HG03280 (cell line): ENCODE data around the gene GPHN.
"Not testable (repeated sequence)": the region's sequence is repeated elsewhere in the genome, so short reads cannot be mapped to it uniquely, and the experiment has no call there.

ENCODE experiments used
- ATAC-seq: cut with Tn5 transposase; IDR thresholded peaks from one replicate; pipeline ENCODE4 v1.9.1; 2021; ENCODE audit warnings: mild to moderate bottlenecking, moderate library complexity; ENCODE audit not compliant: unreplicated experiment

Gene GPHN

GRCh38 chr14:66758031-66758613 lies 250.2 kb downstream of the GPHN start:
- ATAC-seq, result no peak

GRCh38 chr14:66772146-66772545 lies 264.2 kb downstream of the GPHN start:
- ATAC-seq, result no peak

DNA sequence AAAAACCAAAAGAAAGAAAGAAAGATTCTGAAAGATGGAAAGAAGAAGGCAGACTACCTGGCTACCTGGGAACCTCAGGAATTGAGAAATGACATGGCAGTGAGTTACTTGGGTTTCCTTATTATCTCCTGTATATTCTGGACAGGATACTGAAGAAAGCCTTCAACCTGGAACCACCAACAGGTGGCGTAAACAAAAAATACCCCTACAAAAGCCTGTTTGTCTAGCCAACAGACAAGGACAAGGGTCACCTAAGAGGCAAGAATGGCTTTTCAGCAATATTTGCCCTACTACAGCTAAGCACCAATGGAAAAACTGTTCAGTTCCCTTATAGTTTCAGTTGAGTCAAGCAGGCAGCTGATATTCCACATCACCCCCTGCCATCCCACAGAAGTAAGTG lies 274.9 kb downstream of the GPHN start:
- no peak for ATAC-seq

- ATAC-seq, result no peak
Observed at GRCh38 chr14:66790101-66790500, 282.2 kb downstream of the GPHN start.

GRCh38 chr14:66802962-66803361 lies 295.0 kb downstream of the GPHN start:
- no peak for ATAC-seq

- no peak for ATAC-seq
Observed at GRCh38 chr14:66804141-66804540, 296.2 kb downstream of the GPHN start.

DNA sequence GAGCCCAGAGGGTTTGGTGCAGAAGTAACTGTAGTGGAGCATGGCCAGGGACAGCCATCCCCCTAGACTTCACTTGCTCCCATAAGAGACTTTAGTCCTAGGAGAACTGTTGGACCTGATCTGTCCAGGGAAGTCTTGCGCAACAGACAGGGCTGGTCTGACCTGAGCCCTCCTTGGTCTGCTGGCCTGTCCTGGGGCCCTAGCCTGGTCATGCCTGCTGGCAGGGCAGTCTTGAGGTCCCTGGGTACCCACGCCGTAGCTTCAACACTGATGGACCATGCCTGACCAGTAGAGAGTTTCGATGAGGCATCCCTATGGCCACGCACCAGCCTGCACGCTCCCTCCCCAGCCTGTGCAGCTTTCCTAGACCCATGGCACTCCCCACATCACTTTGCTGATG lies 305.7 kb downstream of the GPHN start:
- no peak for ATAC-seq

GRCh38 chr14:66815687-66816086 lies 307.7 kb downstream of the GPHN start:
- no peak for ATAC-seq

DNA sequence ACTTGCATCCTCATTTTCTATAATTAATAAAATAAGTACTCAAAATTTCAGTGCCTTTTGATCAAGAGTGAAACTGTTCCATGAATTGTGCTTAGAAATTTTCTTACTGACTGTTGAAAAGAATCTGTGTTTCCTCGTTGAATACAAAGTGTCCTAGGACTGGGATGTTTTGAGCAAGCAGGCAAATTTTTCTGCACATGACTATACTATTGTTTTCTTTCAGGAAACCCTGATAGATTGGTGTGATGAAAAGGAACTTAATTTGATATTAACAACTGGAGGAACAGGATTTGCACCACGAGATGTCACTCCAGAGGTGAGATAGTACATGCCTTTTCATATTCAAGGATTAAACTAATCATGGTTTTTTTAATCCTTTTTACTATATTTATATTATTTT lies 316.3 kb downstream of the GPHN start:
- no peak for ATAC-seq

GRCh38 chr14:66827182-66827581 lies 319.2 kb downstream of the GPHN start:
- ATAC-seq, result no peak

GRCh38 chr14:66831173-66831572 lies 323.2 kb downstream of the GPHN start:
- no peak for ATAC-seq

DNA sequence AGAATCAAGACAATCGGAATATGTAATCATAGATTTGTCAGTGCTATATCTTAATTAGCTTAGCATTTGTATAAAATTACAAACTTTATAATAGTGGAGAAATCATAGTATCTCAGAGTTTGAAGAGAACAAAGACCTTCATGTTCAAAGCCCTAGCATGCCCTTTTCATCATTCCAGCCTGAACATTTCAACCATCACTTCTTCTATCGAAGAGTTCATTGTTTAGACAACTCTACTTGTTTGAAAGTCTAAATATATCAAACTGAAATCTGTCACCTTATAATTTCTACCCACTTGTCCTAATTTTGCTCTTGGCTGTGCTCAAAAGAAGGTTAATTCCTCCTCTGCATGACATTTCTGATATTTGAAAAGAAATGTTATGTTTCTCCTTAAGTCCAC lies 325.9 kb downstream of the GPHN start:
- no peak for ATAC-seq

GRCh38 chr14:66837436-66837835 lies 329.5 kb downstream of the GPHN start:
- ATAC-seq, result not testable (repeated sequence)

DNA sequence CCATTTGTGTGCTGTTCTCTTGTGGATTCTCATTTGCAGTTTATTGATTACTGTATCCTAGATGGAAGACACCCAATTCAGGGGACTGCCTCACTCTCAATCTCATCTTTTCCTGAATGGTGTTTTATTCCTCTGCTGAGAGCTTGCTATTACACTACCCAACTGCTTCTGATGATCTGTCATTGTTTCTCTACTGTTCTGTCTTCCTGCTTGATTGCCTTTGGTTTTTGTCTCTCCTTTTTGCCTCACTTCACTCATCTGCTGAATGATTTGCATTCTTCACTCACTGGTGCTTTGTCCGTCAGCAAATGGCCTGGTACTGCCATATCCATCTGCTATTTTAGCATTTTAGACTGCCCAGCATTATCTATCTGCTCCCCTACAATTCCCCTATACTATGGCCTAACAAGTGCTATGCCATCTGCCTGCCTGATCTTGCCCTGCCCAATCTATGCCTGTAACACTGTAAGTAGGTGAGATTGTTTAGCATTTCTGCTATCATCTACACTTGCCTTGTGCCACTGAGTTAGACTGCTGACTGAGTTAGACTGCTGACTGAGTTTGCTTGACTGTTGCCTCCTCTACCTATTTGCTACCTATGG lies 335.1 kb downstream of the GPHN start:
- ATAC-seq, result no peak

- no peak for ATAC-seq
Observed at GRCh38 chr14:66850258-66850888, 342.4 kb downstream of the GPHN start.

- ATAC-seq, result no peak
Observed at GRCh38 chr14:66853311-66853710, 345.4 kb downstream of the GPHN start.

DNA sequence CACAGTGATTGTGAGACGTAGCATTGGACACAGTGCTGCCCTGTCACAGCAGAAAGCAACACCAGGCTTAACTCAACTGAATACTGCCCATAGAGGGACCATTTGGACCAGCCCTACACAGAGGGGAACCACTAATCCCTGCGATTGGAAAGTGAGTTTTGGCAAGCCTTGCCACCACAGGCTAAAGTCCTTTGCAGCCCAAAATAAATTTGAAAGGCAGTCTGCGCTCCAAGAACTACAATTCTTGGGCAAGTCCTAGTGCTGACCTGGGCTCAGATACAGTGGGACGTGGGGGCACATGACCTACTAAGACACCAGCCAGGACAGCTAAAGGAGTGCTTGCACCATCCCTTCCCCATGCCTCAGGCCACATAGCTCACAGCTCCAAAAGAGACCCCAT lies 349.9 kb downstream of the GPHN start:
- ATAC-seq, result no peak

DNA sequence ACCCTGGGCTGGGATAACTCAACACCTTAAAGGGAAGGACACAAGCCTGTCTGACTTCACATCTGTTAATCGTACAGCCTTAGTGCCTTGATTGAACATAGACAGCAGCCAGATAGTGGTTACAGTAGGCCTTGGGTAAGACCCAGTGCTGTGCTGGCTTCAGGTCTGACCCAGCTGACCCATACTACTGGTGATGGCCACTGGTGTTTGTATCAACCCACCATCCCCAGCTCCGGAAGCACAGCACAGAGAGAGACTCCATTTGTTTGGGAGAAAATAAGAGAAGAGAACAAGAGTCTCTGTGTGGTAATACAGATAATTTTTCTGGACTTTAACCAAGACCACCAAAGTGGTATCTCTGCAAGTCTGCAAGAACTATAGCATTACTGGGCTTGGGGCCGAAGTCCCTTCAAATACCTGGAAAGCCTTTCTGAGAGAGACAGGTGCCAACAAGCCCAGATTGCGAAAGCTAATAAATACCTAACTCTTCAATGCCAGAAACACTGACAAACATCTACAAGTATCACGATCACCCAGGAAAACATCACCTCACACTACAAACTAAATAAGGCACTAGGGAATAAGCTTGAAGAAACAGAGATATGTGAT lies 351.2 kb downstream of the GPHN start:
- ATAC-seq, result no peak

- ATAC-seq, result no peak
Observed at GRCh38 chr14:66881596-66881995, 373.6 kb downstream of the GPHN start.

GRCh38 chr14:66884149-66884548 lies 376.2 kb downstream of the GPHN start:
- ATAC-seq, result no peak

GRCh38 chr14:66900719-66901118 lies 392.8 kb downstream of the GPHN start:
- ATAC-seq, result no peak

GRCh38 chr14:66910311-66910840 lies 402.4 kb downstream of the GPHN start:
- ATAC-seq, result no peak
